GM18861 (cell line): ENCODE measurements around the gene NRM.
"Not testable (repeated sequence)": the region's sequence is repeated elsewhere in the genome, so short reads cannot be mapped to it uniquely, and the experiment has no call there.

ENCODE experiments used
- ATAC-seq: cut with Tn5 transposase; IDR thresholded peaks from one replicate; pipeline ENCODE4 v1.9.1; 2021; ENCODE audit not compliant: unreplicated experiment

NRM gene

GRCh38 chr6:30690403-30691207 lies at the start of gene NRM:
Gene NRM, minus strand, starts transcription at chr6:30690984. Its CDS starts 10 bp downstream, at chr6:30690974.
- no peak for ATAC-seq

- no peak for ATAC-seq
Observed at GRCh38 chr6:30740540-30740870, 49.7 kb upstream of the NRM start.

- no peak for ATAC-seq
Observed at GRCh38 chr6:30738532-30738931, 47.7 kb upstream of the NRM start.

GRCh38 chr6:30735668-30736314 lies 45.0 kb upstream of the NRM start:
- peak; percentile 36 for ATAC-seq

- no peak for ATAC-seq
Observed at GRCh38 chr6:30732237-30732943, 41.6 kb upstream of the NRM start.

GRCh38 chr6:30730601-30731435 lies 40.0 kb upstream of the NRM start:
- no peak for ATAC-seq

GRCh38 chr6:30727920-30728553 lies 37.3 kb upstream of the NRM start:
- no peak for ATAC-seq

GRCh38 chr6:30726506-30727413 lies 36.0 kb upstream of the NRM start:
- no peak for ATAC-seq

- no peak for ATAC-seq
Observed at GRCh38 chr6:30725713-30726505, 35.1 kb upstream of the NRM start.

GRCh38 chr6:30724906-30725667 lies 34.3 kb upstream of the NRM start:
- ATAC-seq = no peak

GRCh38 chr6:30723843-30724741 lies 33.3 kb upstream of the NRM start:
- ATAC-seq = not testable (repeated sequence)

- ATAC-seq = not testable (repeated sequence)
Observed at GRCh38 chr6:30723159-30723842, 32.5 kb upstream of the NRM start.

- ATAC-seq = no peak
Observed at GRCh38 chr6:30722280-30723112, 31.7 kb upstream of the NRM start.

- ATAC-seq = not testable (repeated sequence)
Observed at GRCh38 chr6:30722025-30722279, 31.2 kb upstream of the NRM start.

GRCh38 chr6:30721198-30722024 lies 30.6 kb upstream of the NRM start:
- peak; percentile 23 for ATAC-seq
